Skeletal muscle tissue (tissue), 4 donors: ENCODE measurements around the gene INCA1. TPM values are rescaled to one million over a fixed set of nuclear protein-coding genes. Genes with fewer than 3 reads are reported as not detected.

ENCODE experiments used
- H3K27ac ChIP-seq: one replicate; pipeline ENCODE4 v1.7.0; 2013; ENCODE audit warnings: mild to moderate bottlenecking, low read depth, low read length, inconsistent platforms
- H3K27me3 ChIP-seq, 3 donors: one replicate each; pipeline ENCODE4 v1.7.0; 2013; ENCODE audit warnings: low read length in 3 of 3; ENCODE audit not compliant: control insufficient read depth in 3 of 3, insufficient read depth in 3 of 3
- H3K36me3 ChIP-seq, 3 donors: one replicate each; pipeline ENCODE4 v1.7.0; 2013; ENCODE audit warnings: low read length in 3 of 3; ENCODE audit not compliant: control insufficient read depth in 3 of 3, insufficient read depth in 3 of 3
- H3K4me1 ChIP-seq, 3 donors: one replicate each; pipeline ENCODE4 v1.7.0; 2013; ENCODE audit warnings: low read length in 3 of 3, mild to moderate bottlenecking in 3 of 3; ENCODE audit not compliant: control insufficient read depth in 3 of 3, insufficient read depth in 3 of 3
- H3K4me3 ChIP-seq, 3 donors: one replicate each; pipeline ENCODE4 v1.7.0; 2013; ENCODE audit warnings: low read length in 3 of 3
- H3K9ac ChIP-seq, 3 donors: one replicate each; pipeline ENCODE4 v1.7.0; 2013; ENCODE audit warnings: low read length in 3 of 3, mild to moderate bottlenecking in 3 of 3, moderate library complexity in 2 of 3, low read depth in 1 of 3
- H3K9me3 ChIP-seq, 3 donors: one replicate each; pipeline ENCODE4 v1.7.0; 2013; ENCODE audit warnings: low read length in 3 of 3; ENCODE audit not compliant: control insufficient read depth in 3 of 3
- total RNA-seq: library from RNA; depleted of rRNA; stranded (reverse); fragments of >200 nt; gene quantifications from one replicate; pipeline ENCODE4 v1.2.3, GENCODE V29; 2014
- donor health status: Osteomylitis.

INCA1 gene
- total RNA-seq, 1 donor from 2014 or later = not detected

GRCh38 chr17:5019475-5019956 lies 22.2 kb upstream of the INCA1 start:
- Histone ChIP-seq H3K27me3 (no peaks in the 10 kb centered on the region), H3K4me3 (no peak overlapping the region), H3K9ac (no peak overlapping the region), H3K36me3 (peaks cover 57 to 68% (median 64%) of the 10 kb centered on the region in 3 donors), H3K9me3 (no peaks in the 10 kb centered on the region), H3K27ac (no peak overlapping the region), H3K4me1 (peaks cover 0 to 2% (median 0%) of the 10 kb centered on the region in 3 donors)

GRCh38 chr17:5014357-5014756 lies 17.0 kb upstream of the INCA1 start:
- Histone ChIP-seq H3K9ac (no peak overlapping the region), H3K27me3 (no peaks in the 10 kb centered on the region), H3K27ac (no peak overlapping the region), H3K9me3 (no peaks in the 10 kb centered on the region), H3K4me1 (no peaks in the 10 kb centered on the region), H3K4me3 (no peak overlapping the region), H3K36me3 (peaks cover 60 to 71% (median 68%) of the 10 kb centered on the region in 3 donors)

GRCh38 chr17:5011928-5012327 lies 14.6 kb upstream of the INCA1 start:
- no peak overlapping the region for H3K27ac ChIP-seq
- H3K4me1 ChIP-seq = no peaks in the 10 kb centered on the region
- peaks cover 66 to 78% (median 77%) of the 10 kb centered on the region in 3 donors for H3K36me3 ChIP-seq
- H3K9me3 ChIP-seq = no peaks in the 10 kb centered on the region
- H3K27me3 ChIP-seq = no peaks in the 10 kb centered on the region
- H3K9ac ChIP-seq = no peak overlapping the region
- H3K4me3 ChIP-seq = no peak overlapping the region

- no peaks in the 10 kb centered on the region for H3K27me3 ChIP-seq
- peak overlapping the region in 2 of 3 donors; percentile 41 to 99 for H3K9ac ChIP-seq
- peaks cover 44 to 60% (median 54%) of the 10 kb centered on the region in 3 donors for H3K4me1 ChIP-seq
- H3K27ac ChIP-seq = peak overlapping the region; percentile 99
- H3K4me3 ChIP-seq = no peak overlapping the region
- H3K36me3 ChIP-seq = peaks cover 64 to 71% (median 69%) of the 10 kb centered on the region in 3 donors
- no peaks in the 10 kb centered on the region for H3K9me3 ChIP-seq
Observed at GRCh38 chr17:5003214-5003867, 6.0 kb upstream of the INCA1 start.

- Histone ChIP-seq H3K36me3 (peaks cover 53 to 60% (median 58%) of the 10 kb centered on the region in 3 donors), H3K9me3 (no peaks in the 10 kb centered on the region), H3K4me1 (peaks cover 44 to 61% (median 54%) of the 10 kb centered on the region in 3 donors), H3K27ac (peak overlapping the region; percentile 99), H3K4me3 (peak overlapping the region; percentile 9 to 49 (median 25)), H3K9ac (peak overlapping the region; percentile 5 to 99 (median 37)), H3K27me3 (no peaks in the 10 kb centered on the region)
Observed at GRCh38 chr17:5002121-5002788, 4.9 kb upstream of the INCA1 start.

GRCh38 chr17:5000237-5000639 lies 2.9 kb upstream of the INCA1 start:
- Histone ChIP-seq H3K4me3 (peak overlapping the region; percentile 92 to 99 (median 96)), H3K27me3 (no peaks in the 10 kb centered on the region), H3K9ac (peak overlapping the region; percentile 96 to 99 (median 99)), H3K4me1 (peaks cover 50 to 68% (median 61%) of the 10 kb centered on the region in 3 donors), H3K9me3 (no peaks in the 10 kb centered on the region), H3K27ac (peak overlapping the region; percentile 99), H3K36me3 (peaks cover 39 to 45% (median 40%) of the 10 kb centered on the region in 3 donors)

GRCh38 chr17:4999430-5000093 lies 2.2 kb upstream of the INCA1 start:
- peak overlapping the region; percentile 99 for H3K27ac ChIP-seq
- H3K27me3 ChIP-seq = no peaks in the 10 kb centered on the region
- no peaks in the 10 kb centered on the region for H3K9me3 ChIP-seq
- H3K4me1 ChIP-seq = peaks cover 50 to 68% (median 61%) of the 10 kb centered on the region in 3 donors
- peak overlapping the region; percentile 96 to 99 (median 99) for H3K9ac ChIP-seq
- H3K36me3 ChIP-seq = peaks cover 32 to 39% (median 33%) of the 10 kb centered on the region in 3 donors
- H3K4me3 ChIP-seq = peak overlapping the region; percentile 92 to 99 (median 96)

- H3K4me3 ChIP-seq = peak overlapping the region; percentile 92 to 99 (median 96)
- H3K9ac ChIP-seq = peak overlapping the region; percentile 96 to 99 (median 99)
- peaks cover 50 to 62% (median 61%) of the 10 kb centered on the region in 3 donors for H3K4me1 ChIP-seq
- peak overlapping the region; percentile 99 for H3K27ac ChIP-seq
- H3K27me3 ChIP-seq = no peaks in the 10 kb centered on the region
- H3K9me3 ChIP-seq = no peaks in the 10 kb centered on the region
- H3K36me3 ChIP-seq = peaks cover 25 to 32% (median 26%) of the 10 kb centered on the region in 3 donors
Observed at GRCh38 chr17:4998732-4999429, 1.6 kb upstream of the INCA1 start.

GRCh38 chr17:4998027-4998731 lies 857 bp upstream of the INCA1 start:
- Histone ChIP-seq H3K27me3 (no peaks in the 10 kb centered on the region), H3K27ac (peak overlapping the region; percentile 99), H3K4me3 (peak overlapping the region; percentile 92 to 99 (median 96)), H3K9ac (peak overlapping the region; percentile 96 to 99 (median 99)), H3K9me3 (no peaks in the 10 kb centered on the region), H3K36me3 (peaks cover 19 to 25% (median 20%) of the 10 kb centered on the region in 3 donors), H3K4me1 (peaks cover 48 to 55% (median 54%) of the 10 kb centered on the region in 3 donors)
